ENCODE results near the gene ESRRA.

- TF ChIP-seq CTCF (IDR thresholded peaks at IDR 0.05) = no peak
- TF ChIP-seq POLR2A (IDR thresholded peaks at IDR 0.05) = no peak
Observed at GRCh38 chr11:64341429-64341828, 36.1 kb downstream of the ESRRA start.
